ENCODE measurements around the gene WIF1. TPM values are rescaled to one million over a fixed set of nuclear protein-coding genes. Genes with fewer than 3 reads are reported as not detected.

WIF1 gene
- polyA plus RNA-seq, 1 donor (not counting 4 experiments of a cell fraction or from before 2014, with no cell fraction given), result not detected

- FAIRE-seq (no peak), DNase-seq (ENCODE audit: low read depth, low spot score) (no peak)
- Histone ChIP-seq H3K4me2 (ENCODE audit: control insufficient read depth, extremely low read depth, insufficient read depth, low read depth, low read length) (no peak overlapping the region), H3K9me3 (ENCODE audit: control insufficient read depth, low read depth, low read length) (no peaks in the 10 kb centered on the region), H3K4me1 (ENCODE audit: control insufficient read depth, extremely low read depth, insufficient read depth, low read length) (peaks cover 11% of the 10 kb centered on the region), H3K9ac (ENCODE audit: control insufficient read depth, extremely low read depth, insufficient read depth, low read length) (no peak overlapping the region), H3K27ac (ENCODE audit: control insufficient read depth, insufficient read depth, low read length) (no peak overlapping the region), H3K27me3 (ENCODE audit: control insufficient read depth, extremely low read depth, insufficient read depth, low read length) (peaks cover 3% of the 10 kb centered on the region), H2AFZ (ENCODE audit: control insufficient read depth, low read length) (no peak overlapping the region), H3K9me1 (ENCODE audit: control insufficient read depth, extremely low read depth, insufficient read depth, low read length) (no peaks in the 10 kb centered on the region), H3K4me3 (ENCODE audit: control insufficient read depth in 2 of 3, extremely low read depth in 1 of 3, insufficient read depth in 2 of 3, low read depth in 1 of 3, low read length in 3 of 3) (no peak overlapping the region), H4K20me1 (ENCODE audit: control insufficient read depth, extremely low read depth, insufficient read depth, low read length) (no peaks in the 10 kb centered on the region), H3K36me3 (ENCODE audit: control insufficient read depth in 2 of 2, extremely low read depth in 1 of 2, insufficient read depth in 2 of 2, low read length in 2 of 2) (no peaks in the 10 kb centered on the region), H3K79me2 (ENCODE audit: control insufficient read depth, insufficient read depth, low read length) (no peaks in the 10 kb centered on the region)
- dilution Hi-C loops (cut with MboI; ENCODE audit: extremely low pct_ligation_motif_present, low sequenced_read_pairs), result no loop called here
- TF ChIP-seq EZH2 (IDR thresholded peaks at IDR 0.05; ENCODE audit: low read length), result no peak
- TF ChIP-seq CTCF (optimal IDR thresholded peaks at IDR 0.05 in 1 of 3, IDR thresholded peaks at IDR 0.05 in 1 of 3, conservative IDR thresholded peaks at IDR 0.05 in 1 of 3; ENCODE audit: extremely low read depth in 1 of 3, insufficient read depth in 2 of 3, low read length in 3 of 3), result no peak
These were observed 105.3 kb downstream of the WIF1 start for GRCh38 chr12:65015850-65016249.

- no peaks in the 10 kb centered on the region for H3K36me3 ChIP-seq (ENCODE audit: control insufficient read depth in 2 of 2, extremely low read depth in 1 of 2, insufficient read depth in 2 of 2, low read length in 2 of 2)
- H3K9me3 ChIP-seq (ENCODE audit: control insufficient read depth, low read depth, low read length), result no peaks in the 10 kb centered on the region
- no peak overlapping the region for H3K4me3 ChIP-seq (ENCODE audit: control insufficient read depth in 2 of 3, extremely low read depth in 1 of 3, insufficient read depth in 2 of 3, low read depth in 1 of 3, low read length in 3 of 3)
- dilution Hi-C loops (cut with MboI; ENCODE audit: extremely low pct_ligation_motif_present, low sequenced_read_pairs), result no loop called here
- no peak for TF ChIP-seq EZH2 (IDR thresholded peaks at IDR 0.05; ENCODE audit: low read length)
- TF ChIP-seq CTCF (optimal IDR thresholded peaks at IDR 0.05 in 1 of 3, IDR thresholded peaks at IDR 0.05 in 1 of 3, conservative IDR thresholded peaks at IDR 0.05 in 1 of 3; ENCODE audit: extremely low read depth in 1 of 3, insufficient read depth in 2 of 3, low read length in 3 of 3), result no peak
- DNase-seq (ENCODE audit: low read depth, low spot score), result no peak
- H4K20me1 ChIP-seq (ENCODE audit: control insufficient read depth, extremely low read depth, insufficient read depth, low read length), result no peaks in the 10 kb centered on the region
- H3K4me1 ChIP-seq (ENCODE audit: control insufficient read depth, extremely low read depth, insufficient read depth, low read length), result peaks cover 11% of the 10 kb centered on the region
- peak; percentile 96 for FAIRE-seq
- no peak overlapping the region for H3K9ac ChIP-seq (ENCODE audit: control insufficient read depth, extremely low read depth, insufficient read depth, low read length)
- peak overlapping the region; percentile 24 for H3K4me2 ChIP-seq (ENCODE audit: control insufficient read depth, extremely low read depth, insufficient read depth, low read depth, low read length)
- H2AFZ ChIP-seq (ENCODE audit: control insufficient read depth, low read length), result no peak overlapping the region
- no peaks in the 10 kb centered on the region for H3K9me1 ChIP-seq (ENCODE audit: control insufficient read depth, extremely low read depth, insufficient read depth, low read length)
- H3K27me3 ChIP-seq (ENCODE audit: control insufficient read depth, extremely low read depth, insufficient read depth, low read length), result peaks cover 3% of the 10 kb centered on the region
- H3K27ac ChIP-seq (ENCODE audit: control insufficient read depth, insufficient read depth, low read length), result no peak overlapping the region
- H3K79me2 ChIP-seq (ENCODE audit: control insufficient read depth, insufficient read depth, low read length), result no peaks in the 10 kb centered on the region
These were observed 106.4 kb downstream of the WIF1 start for GRCh38 chr12:65014504-65015271.

Measured in keratinocyte (primary cell).